NCI-H82 (cell line): ENCODE results near the gene NTRK2.

Source experiments
- DNase-seq: peaks from one replicate; lab custom pipeline; 2025; lab: John Stamatoyannopoulos, UW

The NTRK2 gene

DNA sequence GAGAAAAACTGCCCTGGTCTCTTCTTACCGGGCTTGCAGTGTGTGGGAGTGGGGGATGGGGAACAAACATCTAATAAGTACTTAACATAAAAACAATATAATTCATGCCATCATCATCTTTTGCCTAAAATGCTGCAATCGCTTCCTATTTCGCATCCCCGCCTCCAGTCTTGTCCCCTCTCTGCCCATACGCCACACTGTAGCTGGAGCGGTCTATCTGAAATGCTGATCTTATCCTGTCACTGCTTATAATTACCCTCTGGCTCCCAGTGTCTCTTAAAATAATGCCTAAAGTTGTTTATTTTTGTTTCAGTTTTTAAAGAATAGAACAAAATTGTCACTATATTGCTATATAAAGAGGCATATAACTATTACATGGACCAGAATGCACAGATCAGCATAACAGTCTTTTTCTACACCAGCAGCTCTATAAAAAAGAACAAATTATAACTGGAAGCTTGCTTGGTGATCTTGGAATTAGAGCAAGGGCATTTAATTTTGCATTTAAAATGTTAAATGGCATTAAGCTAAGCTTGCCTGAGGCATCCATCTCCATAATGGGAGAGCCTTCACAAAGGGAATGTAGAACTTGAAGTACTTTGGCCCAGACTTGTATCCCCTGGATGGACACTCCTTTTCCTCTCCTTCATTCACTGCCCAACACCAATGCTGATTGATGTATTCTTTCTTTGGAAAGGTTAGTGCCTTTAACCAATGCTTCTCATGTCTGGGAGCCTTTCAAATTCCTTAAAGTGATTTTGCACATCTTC, 12.2 kb downstream of the NTRK2 start:
- DNase-seq = no peak

DNA sequence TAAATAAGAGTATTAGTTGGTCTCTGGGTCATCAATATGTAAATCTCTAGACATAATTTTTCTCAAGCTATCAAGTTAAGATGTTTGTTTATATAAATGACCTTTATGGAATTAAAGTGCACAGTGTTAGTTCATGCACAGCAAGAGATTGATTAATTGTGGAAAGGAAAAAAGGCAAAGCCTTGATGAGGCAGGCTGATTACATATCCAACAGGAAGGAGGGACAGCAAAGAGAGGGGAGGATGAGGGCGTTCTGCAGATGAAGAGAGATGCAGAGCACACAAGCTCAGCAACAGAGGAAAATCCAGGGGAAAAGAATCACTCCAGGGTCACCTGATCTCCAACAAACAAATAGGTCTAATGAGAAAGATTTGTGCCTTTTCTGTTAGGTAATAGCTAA, 16.5 kb downstream of the NTRK2 start:
- DNase-seq = no peak

- DNase-seq = no peak
Observed at GRCh38 chr9:84688956-84689355, 19.4 kb downstream of the NTRK2 start.

- no peak for DNase-seq
Observed at GRCh38 chr9:84691634-84692033, 22.1 kb downstream of the NTRK2 start.

DNA sequence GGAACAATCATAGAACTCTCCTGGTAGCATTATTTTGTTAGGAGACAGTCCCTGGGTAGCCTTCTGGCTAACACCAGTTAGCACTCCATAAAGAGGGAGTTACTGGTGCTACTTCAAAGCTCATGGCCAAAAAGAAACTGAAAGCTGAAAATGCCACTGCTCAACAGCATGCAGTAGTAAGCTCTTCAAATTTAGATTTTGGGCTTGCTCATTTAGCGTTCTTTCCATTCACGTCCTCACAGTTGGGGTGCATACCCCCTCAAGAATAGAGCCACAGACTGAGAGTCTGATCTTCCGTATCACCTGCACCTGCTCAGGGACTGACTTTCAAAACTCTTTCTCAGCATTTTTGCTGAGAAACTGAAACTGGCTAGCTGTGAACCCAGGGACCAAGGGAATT, 24.7 kb downstream of the NTRK2 start:
- DNase-seq = no peak

GRCh38 chr9:84697042-84697441, 27.5 kb downstream of the NTRK2 start:
- DNase-seq = no peak

DNA sequence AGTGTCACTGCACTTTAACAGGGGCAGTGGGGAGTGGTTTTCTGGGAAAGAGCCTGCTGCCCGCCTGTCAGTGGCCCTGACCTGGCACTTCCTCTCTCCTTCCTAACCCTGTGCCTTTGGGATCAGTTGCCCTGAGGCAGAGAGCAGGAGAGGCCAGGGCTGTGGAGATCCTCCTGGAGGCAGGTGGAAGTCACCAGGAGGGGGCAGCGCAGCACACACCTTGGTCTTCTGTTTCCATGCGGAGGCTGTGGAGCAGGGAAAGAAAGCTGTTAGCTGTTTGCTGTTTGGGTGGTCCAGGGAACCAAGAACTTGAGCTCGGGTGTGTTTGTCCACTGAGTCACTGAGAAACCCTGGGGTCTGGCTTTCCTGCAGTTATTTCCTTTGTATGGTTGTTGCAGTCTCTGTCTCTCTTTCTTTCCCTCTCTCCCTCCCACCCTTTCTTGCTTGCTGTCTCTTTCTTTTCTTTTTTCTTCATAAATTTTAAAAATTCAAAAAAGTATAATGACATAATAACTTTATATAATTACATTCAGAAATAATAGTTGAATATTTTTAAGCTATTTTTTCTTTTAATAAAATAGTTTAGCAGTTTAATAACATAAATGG, 28.1 kb downstream of the NTRK2 start:
- peak; percentile 74 for DNase-seq

DNA sequence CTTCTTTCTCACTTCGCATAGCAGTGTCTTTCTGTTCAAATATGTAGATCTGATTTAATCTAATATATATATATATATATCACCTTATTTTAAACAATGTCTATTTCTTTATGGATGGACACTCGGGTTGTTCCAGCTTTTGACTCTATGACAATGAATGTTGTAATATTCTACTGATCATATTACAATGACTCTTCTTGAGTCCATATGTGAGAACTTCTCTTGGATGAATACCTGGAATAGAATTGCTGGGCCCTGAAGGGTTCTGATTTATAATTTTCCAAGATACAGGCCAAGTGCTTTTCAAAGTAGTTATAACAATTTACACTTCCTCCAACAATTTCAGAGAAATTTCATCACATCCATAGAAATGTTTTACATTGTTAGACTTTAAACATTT, 28.8 kb downstream of the NTRK2 start:
- no peak for DNase-seq

DNA sequence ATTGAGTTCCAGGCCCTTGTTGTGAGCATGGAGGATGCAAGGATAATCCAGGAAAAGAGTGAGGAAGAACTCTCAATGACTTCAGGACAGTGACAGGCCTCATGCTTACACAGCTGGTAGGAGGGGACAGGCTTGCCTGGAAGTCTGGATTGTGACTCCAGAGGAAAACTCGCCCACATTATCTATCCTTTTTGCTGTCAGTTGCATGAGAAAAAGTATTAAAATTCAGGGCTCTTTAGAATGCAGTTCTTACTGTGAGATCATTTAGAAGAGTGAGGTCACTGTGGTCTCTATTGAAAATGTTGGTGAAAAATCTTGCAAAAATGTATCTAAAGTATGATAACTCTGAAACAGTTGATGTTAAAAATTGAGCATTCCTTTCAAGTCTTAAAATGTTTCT, 30.5 kb downstream of the NTRK2 start:
- no peak for DNase-seq

DNA sequence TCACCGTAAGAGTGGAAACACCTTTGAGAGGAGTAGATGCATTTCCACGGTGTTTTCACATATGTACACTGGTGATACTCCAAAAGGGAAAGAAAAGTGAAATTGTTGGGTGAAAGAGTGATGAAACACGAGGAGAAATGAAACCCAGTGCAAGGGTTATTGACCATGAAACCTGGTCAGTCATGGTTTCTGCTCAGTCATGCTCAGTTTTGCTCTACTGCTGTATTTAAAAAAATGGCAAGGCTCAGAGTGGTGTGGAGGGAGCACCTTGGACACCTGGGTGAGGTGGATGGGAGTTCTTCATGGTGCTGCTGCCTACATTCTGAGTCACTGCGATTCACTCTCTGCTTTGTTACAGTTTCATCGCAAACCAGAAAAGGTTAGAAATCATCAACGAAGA, 32.3 kb downstream of the NTRK2 start:
- DNase-seq = no peak

DNA sequence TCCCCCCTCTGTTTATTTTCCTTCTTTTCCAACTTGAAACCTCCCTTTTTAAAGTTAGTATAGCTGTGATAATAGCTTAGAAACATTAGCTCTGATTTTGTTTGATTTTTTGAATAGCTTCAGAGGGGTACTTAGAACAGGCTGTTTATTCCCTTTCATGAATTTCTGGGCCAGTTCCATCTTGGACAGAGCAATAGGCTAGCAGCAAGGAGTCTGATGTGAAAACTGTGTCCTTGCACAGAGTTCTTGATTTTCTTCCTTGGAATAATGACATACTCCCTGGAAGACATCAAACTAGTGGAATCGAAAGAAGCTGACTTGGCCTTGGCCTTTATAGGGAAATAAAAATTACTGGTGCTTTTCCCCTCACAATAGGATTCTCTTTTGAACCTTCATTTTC, 32.9 kb downstream of the NTRK2 start:
- DNase-seq = no peak

- no peak for DNase-seq
Observed at GRCh38 chr9:84703793-84704192, 34.3 kb downstream of the NTRK2 start.

- no peak for DNase-seq
Observed at GRCh38 chr9:84705128-84705527, 35.6 kb downstream of the NTRK2 start.

DNA sequence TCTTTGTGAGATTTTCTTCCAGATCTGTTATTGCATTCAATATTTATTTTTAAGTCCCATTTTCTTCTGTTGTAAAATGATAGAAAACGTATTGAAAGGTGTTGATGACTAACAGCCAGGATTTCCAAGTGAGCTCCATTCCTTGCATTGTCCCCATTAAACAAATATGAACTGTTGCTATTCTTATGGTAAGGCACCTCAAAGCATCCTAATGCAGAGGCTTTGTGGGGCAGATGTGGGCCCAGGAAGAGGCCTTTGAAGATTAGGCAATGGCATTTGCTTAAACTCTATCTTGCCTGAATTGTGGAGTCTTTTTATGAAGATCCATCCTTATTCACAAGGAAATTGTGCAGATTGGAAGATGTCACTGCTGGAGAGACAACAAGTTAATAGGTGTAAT, 38.9 kb downstream of the NTRK2 start:
- no peak for DNase-seq

GRCh38 chr9:84709056-84709455, 39.5 kb downstream of the NTRK2 start:
- DNase-seq = no peak

DNA sequence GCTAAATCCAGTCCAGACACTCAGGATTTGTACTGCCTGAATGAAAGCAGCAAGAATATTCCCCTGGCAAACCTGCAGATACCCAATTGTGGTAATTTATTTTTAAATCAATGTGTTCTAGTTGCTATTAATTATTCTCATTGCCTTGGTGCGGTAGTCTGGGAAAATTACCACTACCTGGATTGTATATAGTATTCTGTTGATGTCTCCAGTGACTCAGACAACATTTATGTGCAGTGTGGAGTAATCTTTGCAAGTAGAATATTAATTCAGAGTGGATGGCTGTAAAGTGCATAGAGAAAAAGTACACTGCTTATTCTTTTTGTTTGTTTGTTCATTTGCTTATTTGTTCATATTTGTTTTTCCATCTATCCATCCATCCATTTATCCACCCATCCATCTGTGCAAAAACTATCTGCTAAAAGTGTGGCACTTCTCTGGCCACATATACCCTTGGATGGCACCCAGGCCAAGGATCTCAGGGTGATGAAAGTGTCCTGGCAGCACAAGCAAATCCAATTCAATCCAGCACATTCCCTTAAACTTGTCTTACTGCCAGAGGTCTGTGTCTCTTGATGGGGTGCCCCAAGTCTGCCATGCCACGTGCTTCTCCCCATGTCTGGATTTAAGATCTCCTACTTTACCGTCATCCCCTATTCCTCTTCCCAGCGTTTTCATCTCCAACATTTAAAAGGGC, 41.3 kb downstream of the NTRK2 start:
- DNase-seq = no peak

DNA sequence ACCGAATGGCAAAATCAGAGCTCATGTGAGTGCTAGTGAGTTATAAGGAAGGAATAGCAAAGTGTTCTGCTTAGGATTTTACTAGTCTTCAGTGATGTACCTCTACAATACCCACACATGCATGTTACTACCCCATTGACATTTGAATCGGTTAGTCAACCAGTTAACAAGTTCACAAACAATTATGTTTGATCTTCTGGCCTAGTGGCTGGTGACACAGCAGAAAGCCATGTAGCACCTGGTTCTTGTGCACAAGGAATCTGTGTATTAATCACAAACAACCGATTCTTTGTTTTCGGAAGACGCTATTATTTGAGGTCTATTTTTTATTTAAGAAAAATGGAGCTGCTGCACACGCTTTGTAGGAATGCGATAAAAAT, 41.9 kb downstream of the NTRK2 start:
- DNase-seq = no peak

DNA sequence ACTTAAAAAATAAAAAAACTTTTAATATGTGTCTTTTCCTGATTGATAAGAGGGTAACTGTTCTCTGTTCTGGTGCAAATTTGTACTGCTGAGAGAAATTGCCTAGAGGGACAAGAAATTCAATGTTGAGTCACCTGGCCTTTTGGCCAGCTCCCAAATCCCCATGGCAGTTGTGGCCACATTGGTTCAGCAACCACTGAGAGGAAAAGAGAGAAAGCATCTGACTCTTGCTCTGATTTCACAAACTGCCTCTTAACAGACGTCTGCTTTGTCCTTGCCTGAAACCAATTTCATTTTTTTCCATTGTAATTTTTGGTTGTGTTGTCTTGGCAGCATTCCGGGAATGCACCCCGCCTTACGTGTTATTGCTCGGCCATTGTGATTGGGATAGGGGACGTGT, 42.4 kb downstream of the NTRK2 start:
- DNase-seq = no peak

DNA sequence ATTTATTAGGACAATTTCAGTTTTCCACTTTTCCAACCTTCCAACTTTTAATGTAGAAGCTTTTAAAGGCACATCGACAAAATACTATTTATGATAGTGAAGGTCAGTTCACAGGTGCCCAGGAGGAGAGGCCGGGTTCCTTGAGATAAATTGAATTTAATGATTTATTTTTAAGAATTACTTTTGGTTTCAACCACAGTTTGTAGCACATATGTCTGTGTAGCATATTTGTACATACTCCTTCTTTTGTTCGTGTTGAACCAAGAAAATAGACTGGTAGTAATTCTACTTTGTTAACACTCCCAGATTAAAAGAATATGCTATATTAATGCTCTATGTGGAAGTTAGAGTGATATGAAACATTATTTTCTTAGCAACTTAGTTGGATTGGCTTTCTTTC, 46.7 kb downstream of the NTRK2 start:
- no peak for DNase-seq

- DNase-seq = peak; percentile 57
Observed at GRCh38 chr9:84718476-84718875, 48.9 kb downstream of the NTRK2 start.

DNA sequence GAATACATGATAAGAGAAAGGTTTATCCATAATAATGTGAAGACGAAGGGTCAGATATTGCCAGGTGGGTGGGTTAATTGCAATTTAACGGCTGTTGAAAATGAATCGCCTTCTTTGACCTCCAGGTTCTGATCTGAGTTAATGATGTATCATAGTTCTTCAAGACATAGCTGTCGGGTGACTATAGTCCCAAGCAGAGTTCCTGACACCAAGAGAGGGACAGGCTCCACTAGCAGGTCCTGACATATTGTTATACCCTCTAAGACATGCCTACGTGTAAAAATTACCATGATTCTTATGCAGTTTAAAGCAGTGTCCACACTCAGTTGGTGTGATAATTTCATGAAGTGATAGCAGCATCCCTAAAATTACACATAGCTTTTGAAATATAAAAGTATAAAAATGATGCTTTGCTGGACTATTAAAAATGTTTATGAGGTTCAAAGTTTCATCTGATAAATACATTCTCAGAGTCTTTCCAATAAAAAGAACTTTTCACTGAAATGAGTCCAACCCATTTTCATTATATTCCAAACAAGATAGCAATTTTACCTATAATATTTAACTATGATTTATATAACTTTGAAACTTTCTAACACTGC, 53.0 kb downstream of the NTRK2 start:
- DNase-seq = no peak

DNA sequence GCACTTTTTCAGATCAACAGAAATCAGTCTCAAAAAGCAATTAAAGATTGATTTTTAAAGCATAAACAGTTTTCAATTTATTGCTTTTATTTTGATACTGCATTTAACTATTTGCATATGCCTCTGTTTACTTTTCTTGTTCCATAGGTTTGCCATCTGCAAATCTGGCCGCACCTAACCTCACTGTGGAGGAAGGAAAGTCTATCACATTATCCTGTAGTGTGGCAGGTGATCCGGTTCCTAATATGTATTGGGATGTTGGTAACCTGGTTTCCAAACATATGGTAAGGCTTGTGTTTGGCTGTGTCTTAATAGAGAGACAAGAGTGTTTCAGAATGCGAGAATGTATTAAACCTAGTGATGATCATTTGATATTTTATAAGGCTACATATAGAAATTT, 53.9 kb downstream of the NTRK2 start:
- DNase-seq = no peak

DNA sequence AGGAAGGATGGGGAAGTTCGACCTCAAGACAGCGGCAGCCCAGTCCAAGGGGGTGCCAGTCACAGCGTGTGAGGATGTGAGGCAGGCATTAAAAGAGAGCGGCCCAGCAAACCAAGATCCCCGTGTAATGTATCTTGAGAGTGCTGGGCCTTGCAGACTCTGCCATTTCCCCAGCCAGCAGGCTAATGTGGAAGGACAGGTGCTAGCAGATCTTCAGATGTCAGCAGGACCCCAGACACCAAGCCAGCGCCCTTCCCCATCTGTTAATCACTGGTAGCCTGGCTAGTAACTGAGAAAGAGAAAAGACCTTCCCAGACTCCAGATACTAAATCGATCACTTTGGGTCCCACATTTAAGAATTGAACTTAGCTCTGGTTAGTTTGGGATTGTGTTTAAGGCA, 62.2 kb downstream of the NTRK2 start:
- no peak for DNase-seq
